Gastrocnemius medialis (tissue), 4 donors: ENCODE data around the gene ATP6V0E2.

Experiments used
- POLR2A ChIP-seq, 2 donors: fragments of 450-650 bp; IDR thresholded peaks; one replicate each; pipeline ENCODE4 v1.6.1; 2017; ENCODE audit warnings: antibody characterized with exemption in 2 of 2, mild to moderate bottlenecking in 2 of 2, moderate library complexity in 2 of 2
- TF ChIP-seq, protein P1 (sequence below), 5 experiments: fragments of 450-650 bp in 3 of 5; fragments of 200-600 bp in 2 of 5; sonication (generic) in 2 of 5; IDR thresholded peaks in 4 of 5; conservative IDR thresholded peaks in 1 of 5; 1 replicate in 4 of 5; 2 replicates in 1 of 5; pipeline ENCODE4 v1.5.1; 2016 to 2019; ENCODE audit warnings: antibody characterized with exemption in 5 of 5, mild to moderate bottlenecking in 3 of 5, moderate library complexity in 3 of 5

DNA sequence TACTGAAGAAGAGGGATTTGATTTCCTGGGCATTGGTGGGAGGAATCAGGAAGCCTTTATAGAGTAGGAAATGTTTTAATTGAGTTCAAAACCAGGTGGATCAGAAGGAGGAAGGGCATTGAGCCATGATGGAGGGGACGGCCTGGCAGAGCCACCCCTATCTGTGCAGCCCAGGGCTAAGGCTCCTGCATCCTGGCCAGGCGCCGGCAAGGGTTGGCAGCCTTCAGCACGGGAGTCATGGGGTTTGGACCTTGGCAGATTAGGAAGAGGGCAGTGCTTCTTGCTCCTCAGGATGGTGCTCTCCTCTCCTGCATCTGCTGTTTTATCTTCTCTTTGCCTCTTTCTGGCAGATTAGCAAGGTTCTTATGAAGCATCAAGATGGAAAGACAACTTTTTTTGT is 23.1 kb upstream of the ATP6V0E2 start:
- TF ChIP-seq, protein P1, sequence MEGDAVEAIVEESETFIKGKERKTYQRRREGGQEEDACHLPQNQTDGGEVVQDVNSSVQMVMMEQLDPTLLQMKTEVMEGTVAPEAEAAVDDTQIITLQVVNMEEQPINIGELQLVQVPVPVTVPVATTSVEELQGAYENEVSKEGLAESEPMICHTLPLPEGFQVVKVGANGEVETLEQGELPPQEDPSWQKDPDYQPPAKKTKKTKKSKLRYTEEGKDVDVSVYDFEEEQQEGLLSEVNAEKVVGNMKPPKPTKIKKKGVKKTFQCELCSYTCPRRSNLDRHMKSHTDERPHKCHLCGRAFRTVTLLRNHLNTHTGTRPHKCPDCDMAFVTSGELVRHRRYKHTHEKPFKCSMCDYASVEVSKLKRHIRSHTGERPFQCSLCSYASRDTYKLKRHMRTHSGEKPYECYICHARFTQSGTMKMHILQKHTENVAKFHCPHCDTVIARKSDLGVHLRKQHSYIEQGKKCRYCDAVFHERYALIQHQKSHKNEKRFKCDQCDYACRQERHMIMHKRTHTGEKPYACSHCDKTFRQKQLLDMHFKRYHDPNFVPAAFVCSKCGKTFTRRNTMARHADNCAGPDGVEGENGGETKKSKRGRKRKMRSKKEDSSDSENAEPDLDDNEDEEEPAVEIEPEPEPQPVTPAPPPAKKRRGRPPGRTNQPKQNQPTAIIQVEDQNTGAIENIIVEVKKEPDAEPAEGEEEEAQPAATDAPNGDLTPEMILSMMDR (IDR thresholded peaks at IDR 0.05 in 4 of 5, conservative IDR thresholded peaks at IDR 0.05 in 1 of 5): no peak
- no peak for TF ChIP-seq POLR2A (IDR thresholded peaks at IDR 0.05)
